Measurements from ENCODE around the gene LGALS1.

GRCh38 chr22:37708580-37709444 lies 33.4 kb downstream of the LGALS1 start:
- TF ChIP-seq RXRA (IDR thresholded peaks at IDR 0.05) (peak; percentile 53 to 66), CTCF (IDR thresholded peaks at IDR 0.05; ENCODE audit: low read depth, low read length, missing input control) (no peak), JUND (IDR thresholded peaks at IDR 0.05) (no peak), ATF3 (IDR thresholded peaks at IDR 0.05) (no peak), FOXA1 (IDR thresholded peaks at IDR 0.05) (no peak)
- TF ChIP-seq, protein P1, sequence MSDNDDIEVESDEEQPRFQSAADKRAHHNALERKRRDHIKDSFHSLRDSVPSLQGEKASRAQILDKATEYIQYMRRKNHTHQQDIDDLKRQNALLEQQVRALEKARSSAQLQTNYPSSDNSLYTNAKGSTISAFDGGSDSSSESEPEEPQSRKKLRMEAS (IDR thresholded peaks at IDR 0.05), result no peak
- TF ChIP-seq, protein P2, sequence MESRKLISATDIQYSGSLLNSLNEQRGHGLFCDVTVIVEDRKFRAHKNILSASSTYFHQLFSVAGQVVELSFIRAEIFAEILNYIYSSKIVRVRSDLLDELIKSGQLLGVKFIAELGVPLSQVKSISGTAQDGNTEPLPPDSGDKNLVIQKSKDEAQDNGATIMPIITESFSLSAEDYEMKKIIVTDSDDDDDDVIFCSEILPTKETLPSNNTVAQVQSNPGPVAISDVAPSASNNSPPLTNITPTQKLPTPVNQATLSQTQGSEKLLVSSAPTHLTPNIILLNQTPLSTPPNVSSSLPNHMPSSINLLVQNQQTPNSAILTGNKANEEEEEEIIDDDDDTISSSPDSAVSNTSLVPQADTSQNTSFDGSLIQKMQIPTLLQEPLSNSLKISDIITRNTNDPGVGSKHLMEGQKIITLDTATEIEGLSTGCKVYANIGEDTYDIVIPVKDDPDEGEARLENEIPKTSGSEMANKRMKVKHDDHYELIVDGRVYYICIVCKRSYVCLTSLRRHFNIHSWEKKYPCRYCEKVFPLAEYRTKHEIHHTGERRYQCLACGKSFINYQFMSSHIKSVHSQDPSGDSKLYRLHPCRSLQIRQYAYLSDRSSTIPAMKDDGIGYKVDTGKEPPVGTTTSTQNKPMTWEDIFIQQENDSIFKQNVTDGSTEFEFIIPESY (IDR thresholded peaks at IDR 0.05), result no peak
